ENCODE data around the gene FOCAD. TPM values are rescaled to one million over a fixed set of nuclear protein-coding genes. Genes with fewer than 3 reads are reported as not detected.
"Not testable (repeated sequence)": the region's sequence is repeated elsewhere in the genome, so short reads cannot be mapped to it uniquely, and the experiment has no call there.

The FOCAD gene
- total and polyA plus RNA-seq, 3 experiments from 2014 or later: 16.1 to 25.9 (median 24.8) TPM

DNA sequence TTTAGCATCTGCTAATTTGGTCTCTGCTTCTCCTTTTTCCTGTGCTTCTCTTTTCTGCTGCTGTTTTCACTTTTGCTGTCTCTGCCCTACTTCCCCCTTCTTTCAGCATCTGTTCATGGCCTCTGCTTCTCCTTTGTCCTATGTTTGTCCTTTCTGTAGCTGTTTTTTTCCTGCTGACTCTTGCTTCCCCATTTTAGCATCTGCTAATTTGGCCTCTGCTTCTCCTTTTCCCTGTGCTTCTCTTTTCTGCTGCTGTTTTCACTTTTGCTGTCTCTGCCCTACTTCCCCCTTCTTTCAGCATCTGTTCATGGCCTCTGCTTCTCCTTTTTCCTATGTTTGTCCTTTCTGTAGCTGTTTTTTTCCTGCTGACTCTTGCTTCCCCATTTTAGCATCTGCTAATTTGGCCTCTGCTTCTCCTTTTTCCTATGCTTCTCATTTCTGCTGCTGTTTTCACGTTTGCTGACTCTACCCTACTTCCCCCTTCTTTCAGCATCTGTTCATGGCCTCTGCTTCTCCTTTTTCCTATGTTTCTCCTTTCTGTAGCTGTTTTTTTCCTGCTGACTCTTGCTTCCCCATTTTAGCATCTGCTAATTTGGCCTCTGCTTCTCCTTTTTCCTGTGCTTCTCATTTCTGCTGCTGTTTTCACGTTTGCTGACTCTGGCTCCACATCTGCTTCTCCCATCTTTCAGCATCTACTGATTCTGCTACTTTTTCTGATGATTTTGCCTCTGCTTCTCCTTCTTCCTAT is 290.3 kb downstream of the FOCAD start:
- H3K4me1 ChIP-seq (ENCODE audit: insufficient read depth, low read length); H3K27me3 Mint-ChIP-seq; DNase-seq; H3K9me3 Mint-ChIP-seq; POLR2A ChIA-PET; H3K9me3 ChIP-seq (ENCODE audit: low read length); H3K27ac Mint-ChIP-seq; H3K4me3 ChIP-seq (ENCODE audit: low read length); H3K27ac ChIP-seq (ENCODE audit: low read depth, low read length); H3K27me3 ChIP-seq (ENCODE audit: insufficient read depth, low read length, poor library complexity, severe bottlenecking); CTCF ChIA-PET; H3K36me3 ChIP-seq (ENCODE audit: insufficient read depth, low read length); H3K4me1 Mint-ChIP-seq; H3K4me3 Mint-ChIP-seq: not testable (repeated sequence)
- H3K36me3 Mint-ChIP-seq: peaks cover 18 to 41% (median 40%) of the 10 kb centered on the region in 3 donors

DNA sequence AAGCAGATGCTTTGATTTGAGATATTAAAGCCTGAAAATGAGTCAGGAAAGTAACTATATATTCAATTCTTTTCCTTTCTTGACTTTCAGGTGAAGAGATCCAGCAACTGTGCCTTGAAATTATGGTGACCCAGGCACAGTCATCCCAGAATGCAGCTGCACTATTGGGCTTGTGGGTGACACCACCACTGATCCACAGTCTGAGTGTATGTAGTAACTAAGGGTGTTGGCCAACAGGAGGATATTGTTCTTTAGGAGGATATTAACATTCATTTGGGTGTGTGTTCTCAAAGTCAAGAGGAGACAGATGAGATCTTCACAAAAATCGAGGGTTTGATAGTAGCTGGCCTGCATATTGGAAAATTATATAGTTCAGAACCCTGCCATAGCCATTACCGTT is 294.2 kb downstream of the FOCAD start:
- no peak for DNase-seq
- no peaks in the 10 kb centered on the region for H3K4me1 ChIP-seq (ENCODE audit: insufficient read depth, low read length)
- Mint-ChIP-seq H3K27me3 (no peaks in the 10 kb centered on the region), H3K9me3 (no peaks in the 10 kb centered on the region), H3K4me3 (no peak overlapping the region), H3K27ac (no peak overlapping the region), H3K36me3 (peaks cover 24 to 49% (median 31%) of the 10 kb centered on the region in 3 donors), H3K4me1 (no peaks in the 10 kb centered on the region)
- H3K27me3 ChIP-seq (ENCODE audit: insufficient read depth, low read length, poor library complexity, severe bottlenecking): no peaks in the 10 kb centered on the region
- CTCF ChIA-PET: no interaction called here
- no peaks in the 10 kb centered on the region for H3K9me3 ChIP-seq (ENCODE audit: low read length)
- no peak overlapping the region for H3K4me3 ChIP-seq (ENCODE audit: low read length)
- no peaks in the 10 kb centered on the region for H3K36me3 ChIP-seq (ENCODE audit: insufficient read depth, low read length)
- POLR2A ChIA-PET: no interaction called here
- no peak overlapping the region for H3K27ac ChIP-seq (ENCODE audit: low read depth, low read length)

GRCh38 chr9:20980832-20981455 is 296.9 kb downstream of the FOCAD start:
- CTCF ChIA-PET: no interaction called here
- H3K27ac ChIP-seq (ENCODE audit: low read depth, low read length): no peak overlapping the region

GRCh38 chr9:20981486-20981885 is 297.4 kb downstream of the FOCAD start:
- Mint-ChIP-seq H3K4me1 (no peaks in the 10 kb centered on the region), H3K9me3 (no peaks in the 10 kb centered on the region), H3K36me3 (peaks cover 21 to 51% (median 24%) of the 10 kb centered on the region in 3 donors), H3K27me3 (no peaks in the 10 kb centered on the region), H3K27ac (peak overlapping the region in 1 of 8 donors; percentile 25), H3K4me3 (no peak overlapping the region)
- Histone ChIP-seq H3K27ac (ENCODE audit: low read depth, low read length) (no peak overlapping the region), H3K4me3 (ENCODE audit: low read length) (no peak overlapping the region), H3K9me3 (ENCODE audit: low read length) (no peaks in the 10 kb centered on the region), H3K4me1 (ENCODE audit: insufficient read depth, low read length) (no peaks in the 10 kb centered on the region), H3K27me3 (ENCODE audit: insufficient read depth, low read length, poor library complexity, severe bottlenecking) (no peaks in the 10 kb centered on the region), H3K36me3 (ENCODE audit: insufficient read depth, low read length) (no peaks in the 10 kb centered on the region)
- ChIA-PET POLR2A (no interaction called here), CTCF (interaction anchor here (1.3 kb wide), 1 partner anchor 9 kb away, joined by 3 read pairs; no protein-coding TSS in a partner anchor)
- DNase-seq: no peak

More at GRCh38 chr9:20980832-20981455, 296.9 kb downstream of the FOCAD start:
- Mint-ChIP-seq H3K36me3 (peaks cover 22 to 50% (median 27%) of the 10 kb centered on the region in 3 donors), H3K27ac (peak overlapping the region in 1 of 8 donors; percentile 17), H3K4me1 (no peaks in the 10 kb centered on the region), H3K4me3 (no peak overlapping the region), H3K9me3 (no peaks in the 10 kb centered on the region), H3K27me3 (no peaks in the 10 kb centered on the region)
- no peaks in the 10 kb centered on the region for H3K36me3 ChIP-seq (ENCODE audit: insufficient read depth, low read length)
- H3K27me3 ChIP-seq (ENCODE audit: insufficient read depth, low read length, poor library complexity, severe bottlenecking): no peaks in the 10 kb centered on the region
- POLR2A ChIA-PET: no interaction called here
- no peak for DNase-seq
- no peaks in the 10 kb centered on the region for H3K4me1 ChIP-seq (ENCODE audit: insufficient read depth, low read length)
- no peak overlapping the region for H3K4me3 ChIP-seq (ENCODE audit: low read length)
- H3K9me3 ChIP-seq (ENCODE audit: low read length): no peaks in the 10 kb centered on the region

DNA sequence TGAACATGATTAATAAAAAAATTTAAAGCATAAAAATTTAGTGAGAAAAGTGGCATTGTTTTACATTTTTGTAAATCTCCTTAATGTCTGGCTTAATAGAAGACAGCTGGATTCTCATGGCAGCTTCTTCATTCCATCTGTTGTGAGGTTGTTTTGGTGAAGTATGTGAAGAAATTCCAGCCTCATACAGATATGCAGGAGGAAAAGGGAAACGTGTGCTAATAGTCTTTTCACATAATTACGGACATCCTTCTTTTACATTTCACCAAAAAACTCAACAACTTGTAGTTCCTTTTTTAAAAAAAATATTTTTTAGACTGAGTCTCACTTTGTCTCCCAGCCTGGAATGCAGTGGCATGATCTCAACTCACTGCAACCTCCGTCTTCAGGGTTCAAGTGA is 300.4 kb downstream of the FOCAD start:
- Histone ChIP-seq H3K27me3 (ENCODE audit: insufficient read depth, low read length, poor library complexity, severe bottlenecking) (no peaks in the 10 kb centered on the region), H3K9me3 (ENCODE audit: low read length) (no peaks in the 10 kb centered on the region), H3K4me3 (ENCODE audit: low read length) (no peak overlapping the region), H3K4me1 (ENCODE audit: insufficient read depth, low read length) (no peaks in the 10 kb centered on the region), H3K27ac (ENCODE audit: low read depth, low read length) (no peak overlapping the region), H3K36me3 (ENCODE audit: insufficient read depth, low read length) (peaks cover 4% of the 10 kb centered on the region)
- DNase-seq: no peak
- Mint-ChIP-seq H3K27me3 (no peaks in the 10 kb centered on the region), H3K9me3 (no peaks in the 10 kb centered on the region), H3K4me1 (no peaks in the 10 kb centered on the region), H3K27ac (no peak overlapping the region), H3K36me3 (peaks cover 19 to 55% (median 26%) of the 10 kb centered on the region in 3 donors), H3K4me3 (no peak overlapping the region)
- POLR2A ChIA-PET: no interaction called here
- CTCF ChIA-PET: no interaction called here

- Mint-ChIP-seq H3K36me3 (peaks cover 20 to 66% (median 29%) of the 10 kb centered on the region in 3 donors), H3K4me1 (no peaks in the 10 kb centered on the region), H3K27me3 (no peaks in the 10 kb centered on the region), H3K4me3 (no peak overlapping the region), H3K27ac (no peak overlapping the region), H3K9me3 (no peaks in the 10 kb centered on the region)
- Histone ChIP-seq H3K4me3 (ENCODE audit: low read length) (no peak overlapping the region), H3K27ac (ENCODE audit: low read depth, low read length) (no peak overlapping the region), H3K4me1 (ENCODE audit: insufficient read depth, low read length) (no peaks in the 10 kb centered on the region), H3K36me3 (ENCODE audit: insufficient read depth, low read length) (peaks cover 4% of the 10 kb centered on the region), H3K27me3 (ENCODE audit: insufficient read depth, low read length, poor library complexity, severe bottlenecking) (no peaks in the 10 kb centered on the region), H3K9me3 (ENCODE audit: low read length) (no peaks in the 10 kb centered on the region)
- DNase-seq: no peak
- ChIA-PET POLR2A (no interaction called here), CTCF (no interaction called here)
These were observed 302.0 kb downstream of the FOCAD start for GRCh38 chr9:20985851-20986600.

- Histone ChIP-seq H3K9me3 (ENCODE audit: low read length) (no peaks in the 10 kb centered on the region), H3K4me1 (ENCODE audit: insufficient read depth, low read length) (no peaks in the 10 kb centered on the region), H3K4me3 (ENCODE audit: low read length) (no peak overlapping the region), H3K27me3 (ENCODE audit: insufficient read depth, low read length, poor library complexity, severe bottlenecking) (no peaks in the 10 kb centered on the region), H3K27ac (ENCODE audit: low read depth, low read length) (no peak overlapping the region), H3K36me3 (ENCODE audit: insufficient read depth, low read length) (peaks cover 4% of the 10 kb centered on the region)
- H3K4me1 Mint-ChIP-seq: no peaks in the 10 kb centered on the region
- no peak overlapping the region for H3K27ac Mint-ChIP-seq
- H3K27me3 Mint-ChIP-seq: no peaks in the 10 kb centered on the region
- no peaks in the 10 kb centered on the region for H3K9me3 Mint-ChIP-seq
- no peak overlapping the region for H3K4me3 Mint-ChIP-seq
- ChIA-PET CTCF (no interaction called here), POLR2A (no interaction called here)
- H3K36me3 Mint-ChIP-seq: peaks cover 15 to 57% (median 28%) of the 10 kb centered on the region in 3 donors
- no peak for DNase-seq
These were observed 303.5 kb downstream of the FOCAD start for GRCh38 chr9:20987521-20987920.

GRCh38 chr9:20988061-20988460 is 304.0 kb downstream of the FOCAD start:
- H3K4me3 Mint-ChIP-seq: no peak overlapping the region
- POLR2A ChIA-PET: interaction anchor here (0.6 kb wide), 1 partner anchor 49 kb away, joined by 6 read pairs; no protein-coding TSS in a partner anchor
- CTCF ChIA-PET: interaction anchor here (1.7 kb wide), 1 partner anchor 14 kb away, joined by 4 read pairs; no protein-coding TSS in a partner anchor
- DNase-seq: no peak
- H3K9me3 ChIP-seq (ENCODE audit: low read length): no peaks in the 10 kb centered on the region
- H3K36me3 Mint-ChIP-seq: peaks cover 10 to 51% (median 26%) of the 10 kb centered on the region in 3 donors
- no peak overlapping the region for H3K27ac Mint-ChIP-seq
- H3K4me3 ChIP-seq (ENCODE audit: low read length): no peak overlapping the region
- no peaks in the 10 kb centered on the region for H3K4me1 ChIP-seq (ENCODE audit: insufficient read depth, low read length)
- no peaks in the 10 kb centered on the region for H3K27me3 Mint-ChIP-seq
- no peak overlapping the region for H3K27ac ChIP-seq (ENCODE audit: low read depth, low read length)
- no peaks in the 10 kb centered on the region for H3K4me1 Mint-ChIP-seq
- H3K36me3 ChIP-seq (ENCODE audit: insufficient read depth, low read length): peaks cover 4% of the 10 kb centered on the region
- H3K27me3 ChIP-seq (ENCODE audit: insufficient read depth, low read length, poor library complexity, severe bottlenecking): no peaks in the 10 kb centered on the region
- no peaks in the 10 kb centered on the region for H3K9me3 Mint-ChIP-seq

All from CD8-positive, alpha-beta memory T cell (primary cell).